H1 (cell line): ENCODE results near the gene ADIRF.

Experiments
- CTCF ChIP-seq, 3 experiments: IDR thresholded peaks; 1 replicate in 2 of 3; 2 replicates in 1 of 3; pipeline versions ENCODE4 v1.5.1 to v1.6.1; 2011; ENCODE audit warnings: low read length in 3 of 3, mild to moderate bottlenecking in 3 of 3, inconsistent platforms in 2 of 3, low read depth in 1 of 3, moderate library complexity in 1 of 3; ENCODE audit not compliant: insufficient read depth in 1 of 3; ENCODE audit errors: control extremely low read depth in 1 of 3
- E2F6 ChIP-seq: IDR thresholded peaks from 2 replicates; pipeline ENCODE4 v1.6.1; 2012; ENCODE audit warnings: inconsistent platforms
- GABPA ChIP-seq: IDR thresholded peaks from 2 replicates; pipeline ENCODE4 v1.6.1; 2011; ENCODE audit warnings: mild to moderate bottlenecking, low read length, moderate library complexity, borderline replicate concordance; ENCODE audit not compliant: insufficient read depth
- GTF2F1 ChIP-seq: IDR thresholded peaks from 2 replicates; pipeline ENCODE4 v1.6.1; 2012; ENCODE audit warnings: low read depth, low read length, improper control_type of control experiment, borderline replicate concordance
- JUN ChIP-seq: IDR thresholded peaks from 2 replicates; pipeline ENCODE4 v1.6.1; 2011; ENCODE audit warnings: low read depth, mild to moderate bottlenecking, improper control_type of control experiment, low read length
- MAX ChIP-seq: IDR thresholded peaks from 2 replicates; pipeline ENCODE4 v1.6.1; 2012; ENCODE audit warnings: inconsistent platforms
- POLR2AphosphoS5 ChIP-seq: IDR thresholded peaks from 2 replicates; pipeline ENCODE4 v1.6.1; 2011; ENCODE audit warnings: low read depth, low read length
- RBBP5 ChIP-seq: IDR thresholded peaks from 2 replicates; pipeline ENCODE4 v1.7.1; 2012; ENCODE audit warnings: low read depth, mild to moderate bottlenecking, inconsistent platforms, low read length, moderate library complexity, borderline replicate concordance
- RFX5 ChIP-seq: IDR thresholded peaks from 2 replicates; pipeline ENCODE4 v1.6.1; 2011; ENCODE audit warnings: low read depth, low read length, improper control_type of control experiment, borderline replicate concordance
- SIN3A ChIP-seq, 2 experiments: IDR thresholded peaks in 1 of 2; conservative IDR thresholded peaks in 1 of 2; 2 replicates each; pipeline ENCODE4 v1.6.1; 2011 to 2012; ENCODE audit warnings: low read length in 2 of 2, improper control_type of control experiment in 1 of 2, low read depth in 1 of 2, mild to moderate bottlenecking in 1 of 2
- USF2 ChIP-seq: IDR thresholded peaks from 2 replicates; pipeline ENCODE4 v1.6.1; 2011; ENCODE audit warnings: low read length, improper control_type of control experiment

- TF ChIP-seq CTCF (IDR thresholded peaks at IDR 0.05; ENCODE audit: control extremely low read depth in 1 of 3, insufficient read depth in 1 of 3, low read depth in 1 of 3, low read length in 3 of 3) (no peak), RFX5 (no peak), USF2 (no peak), JUN (no peak), GABPA (no peak), SIN3A (conservative IDR thresholded peaks at IDR 0.05 in 1 of 2, IDR thresholded peaks at IDR 0.05 in 1 of 2; ENCODE audit: low read depth in 1 of 2, low read length in 2 of 2) (no peak), GTF2F1 (no peak), MAX (no peak), E2F6 (no peak), RBBP5 (no peak), POLR2AphosphoS5 (no peak)
Measured at GRCh38 chr10:86959737-86960002, 8.6 kb upstream of the ADIRF start.
